SU-DHL-6 (cell line): ENCODE results near the gene RASSF3.

Source experiments
- H2AFZ ChIP-seq: fragments of 200-600 bp; sonication (generic); 2 replicates; pipeline ENCODE4 v1.6.1; 2014; ENCODE audit warnings: low read depth, mild to moderate bottlenecking, moderate library complexity, mixed read lengths, antibody characterized with exemption, low read length; ENCODE audit not compliant: severe bottlenecking
- H3F3A ChIP-seq: fragments of 200-600 bp; shearing (Covaris generic); 2 replicates; pipeline ENCODE4 v1.6.0; 2016; ENCODE audit warnings: antibody characterized with exemption, mild to moderate bottlenecking; ENCODE audit not compliant: insufficient read depth
- H3K27ac ChIP-seq: fragments of 200-600 bp; sonication (generic); 2 replicates; pipeline ENCODE4 v1.5.1; 2016; ENCODE audit warnings: low read depth, mild to moderate bottlenecking, low read length, moderate library complexity, mixed read lengths
- H3K27me3 ChIP-seq: fragments of 200-600 bp; sonication (generic), shearing (Covaris generic); 2 replicates; pipeline ENCODE4 v1.6.0; 2014; ENCODE audit warnings: mild to moderate bottlenecking, low read length
- H3K36me3 ChIP-seq: fragments of 200-600 bp; sonication (generic); 2 replicates; pipeline ENCODE4 v1.6.1; 2014; ENCODE audit warnings: mild to moderate bottlenecking, low read length, mixed read lengths
- H3K4me2 ChIP-seq: fragments of 300-600, 200-600 bp; shearing (Covaris generic), sonication (generic); 2 replicates; pipeline ENCODE4 v1.6.0; 2014; ENCODE audit warnings: low read length, low read depth, mild to moderate bottlenecking; ENCODE audit not compliant: poor library complexity, severe bottlenecking
- H3K4me3 ChIP-seq: fragments of 200-600 bp; sonication (generic); 2 replicates; pipeline ENCODE4 v1.5.1; 2014; ENCODE audit warnings: antibody characterized with exemption, low read length, mild to moderate bottlenecking, mixed read lengths; ENCODE audit not compliant: insufficient read depth, poor library complexity, severe bottlenecking
- H3K79me2 ChIP-seq: fragments of 200-600 bp; sonication (generic); 2 replicates; pipeline ENCODE4 v1.6.1; 2014; ENCODE audit warnings: mild to moderate bottlenecking, low read length, moderate library complexity; ENCODE audit not compliant: insufficient read depth
- H3K9ac ChIP-seq: fragments of 200-600 bp; sonication (generic); 2 replicates; pipeline ENCODE4 v1.7.0; 2014; ENCODE audit warnings: mild to moderate bottlenecking, low read length
- H3K9me2 ChIP-seq: fragments of 200-600 bp; sonication (generic); replicated peaks from 2 replicates; pipeline ENCODE4 v1.6.1; 2014; ENCODE audit warnings: low read length; ENCODE audit not compliant: insufficient read depth
- H3K9me3 ChIP-seq: fragments of 200-600 bp; sonication (generic); 2 replicates; pipeline ENCODE4 v1.6.1; 2014; ENCODE audit warnings: low read length, mixed read lengths; ENCODE audit not compliant: insufficient read depth
- H4K20me1 ChIP-seq: fragments of 200-600 bp; sonication (generic); 2 replicates; pipeline ENCODE4 v1.6.1; 2014; ENCODE audit warnings: low read depth, mild to moderate bottlenecking, antibody characterized with exemption, low read length, moderate library complexity, mixed read lengths
- EZH2phosphoT487 ChIP-seq: fragments of 200-600 bp; sonication (generic), shearing (Covaris generic); conservative IDR thresholded peaks from 2 replicates; pipeline ENCODE4 v1.6.1; 2018; ENCODE audit warnings: mild to moderate bottlenecking, antibody characterized with exemption, low read length, moderate library complexity, mixed read lengths
- TF ChIP-seq, protein P1 (sequence below): fragments of 200-600 bp; sonication (generic); IDR thresholded peaks from one replicate; pipeline ENCODE4 v1.5.1; 2017; ENCODE audit warnings: antibody characterized with exemption, mild to moderate bottlenecking, low read length, moderate library complexity; ENCODE audit not compliant: insufficient read depth, poor library complexity, severe bottlenecking

The RASSF3 gene

DNA sequence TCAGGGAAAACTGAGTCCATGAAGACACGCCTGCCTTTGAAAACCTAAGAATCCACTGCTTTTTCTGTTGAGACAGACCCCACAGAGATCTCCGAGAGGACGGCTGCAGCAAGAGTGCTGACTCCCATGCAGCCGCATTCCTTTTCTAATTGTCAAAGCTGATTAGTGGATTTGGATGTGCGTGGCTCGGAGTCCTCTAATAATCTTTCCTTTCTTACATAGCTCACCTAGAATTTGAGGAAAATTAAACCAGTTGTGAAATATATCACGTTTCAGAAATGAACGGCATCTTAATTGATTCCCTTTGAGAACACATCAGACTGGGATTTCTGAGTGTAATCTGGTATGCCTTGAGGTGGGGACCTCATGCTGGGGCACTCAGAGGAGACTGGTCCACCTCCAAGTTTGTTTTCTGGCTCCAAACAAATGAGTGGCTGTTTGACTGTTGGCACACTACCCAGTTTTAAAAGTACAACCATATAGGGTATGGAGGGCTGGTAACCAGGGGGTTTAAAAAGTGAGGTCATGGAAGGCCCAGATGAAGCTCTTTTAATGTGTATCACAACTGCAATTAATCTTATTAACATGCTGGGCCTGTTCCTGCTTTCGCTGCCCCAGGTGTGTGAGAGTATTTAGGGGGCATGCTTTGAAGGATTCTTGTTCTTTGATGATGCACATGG is 63.3 kb downstream of the RASSF3 start:
- no peaks in the 10 kb centered on the region for H3K9me2 ChIP-seq
- H3K4me3 ChIP-seq, result no peak overlapping the region
- H4K20me1 ChIP-seq, result 0 out of 2 replicates have a peak, but pooled peaks cover 3% of the 10 kb centered on the region
- no peak overlapping the region for H3K27ac ChIP-seq
- no peak for TF ChIP-seq EZH2phosphoT487
- TF ChIP-seq, protein P1, sequence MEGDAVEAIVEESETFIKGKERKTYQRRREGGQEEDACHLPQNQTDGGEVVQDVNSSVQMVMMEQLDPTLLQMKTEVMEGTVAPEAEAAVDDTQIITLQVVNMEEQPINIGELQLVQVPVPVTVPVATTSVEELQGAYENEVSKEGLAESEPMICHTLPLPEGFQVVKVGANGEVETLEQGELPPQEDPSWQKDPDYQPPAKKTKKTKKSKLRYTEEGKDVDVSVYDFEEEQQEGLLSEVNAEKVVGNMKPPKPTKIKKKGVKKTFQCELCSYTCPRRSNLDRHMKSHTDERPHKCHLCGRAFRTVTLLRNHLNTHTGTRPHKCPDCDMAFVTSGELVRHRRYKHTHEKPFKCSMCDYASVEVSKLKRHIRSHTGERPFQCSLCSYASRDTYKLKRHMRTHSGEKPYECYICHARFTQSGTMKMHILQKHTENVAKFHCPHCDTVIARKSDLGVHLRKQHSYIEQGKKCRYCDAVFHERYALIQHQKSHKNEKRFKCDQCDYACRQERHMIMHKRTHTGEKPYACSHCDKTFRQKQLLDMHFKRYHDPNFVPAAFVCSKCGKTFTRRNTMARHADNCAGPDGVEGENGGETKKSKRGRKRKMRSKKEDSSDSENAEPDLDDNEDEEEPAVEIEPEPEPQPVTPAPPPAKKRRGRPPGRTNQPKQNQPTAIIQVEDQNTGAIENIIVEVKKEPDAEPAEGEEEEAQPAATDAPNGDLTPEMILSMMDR, result no peak
- H3K9me3 ChIP-seq, result no peaks in the 10 kb centered on the region
- H3K9ac ChIP-seq, result no peak overlapping the region
- peaks cover 59% of the 10 kb centered on the region for H3K79me2 ChIP-seq
- no peaks in the 10 kb centered on the region for H3K36me3 ChIP-seq
- no peak overlapping the region for H3K4me2 ChIP-seq
- no peaks in the 10 kb centered on the region for H3K27me3 ChIP-seq
- no peaks in the 10 kb centered on the region; the same call in 1 of the 2 replicates for H3F3A ChIP-seq
- H2AFZ ChIP-seq, result no peak overlapping the region

- Histone ChIP-seq H3K36me3 (no peaks in the 10 kb centered on the region), H3K9me3 (no peaks in the 10 kb centered on the region), H3K79me2 (peaks cover 58% of the 10 kb centered on the region), H2AFZ (no peak overlapping the region), H3K9me2 (no peaks in the 10 kb centered on the region), H4K20me1 (0 out of 2 replicates have a peak, but pooled peaks cover 3% of the 10 kb centered on the region), H3K9ac (no peak overlapping the region), H3K4me2 (no peak overlapping the region), H3K27ac (no peak overlapping the region), H3K27me3 (no peaks in the 10 kb centered on the region), H3F3A (no peaks in the 10 kb centered on the region; the same call in 1 of the 2 replicates), H3K4me3 (no peak overlapping the region)
- TF ChIP-seq EZH2phosphoT487, result no peak
- TF ChIP-seq, protein P1, result no peak
Measured at GRCh38 chr12:64674367-64674922, 64.2 kb downstream of the RASSF3 start.

GRCh38 chr12:64675795-64676194 is 65.5 kb downstream of the RASSF3 start:
- no peak for TF ChIP-seq EZH2phosphoT487
- TF ChIP-seq, protein P1, result no peak
- no peaks in the 10 kb centered on the region for H3K36me3 ChIP-seq
- no peaks in the 10 kb centered on the region for H3K9me3 ChIP-seq
- no peak overlapping the region for H3K9ac ChIP-seq
- no peak overlapping the region for H3K27ac ChIP-seq
- H2AFZ ChIP-seq, result no peak overlapping the region
- no peaks in the 10 kb centered on the region; the same call in 1 of the 2 replicates for H3F3A ChIP-seq
- no peaks in the 10 kb centered on the region for H3K9me2 ChIP-seq
- 0 out of 2 replicates have a peak, but pooled peaks cover 3% of the 10 kb centered on the region for H4K20me1 ChIP-seq
- H3K4me3 ChIP-seq, result no peak overlapping the region
- H3K4me2 ChIP-seq, result no peak overlapping the region
- no peaks in the 10 kb centered on the region for H3K27me3 ChIP-seq
- H3K79me2 ChIP-seq, result peaks cover 56% of the 10 kb centered on the region
